HG02938 (cell line): Measurements from ENCODE around the gene GID4.
A peak's percentile ranks its signal among the peaks of the same experiment; 100 is the strongest.

Experiments used
- ATAC-seq: cut with Tn5 transposase; IDR thresholded peaks from one replicate; pipeline ENCODE4 v1.9.1; 2021; ENCODE audit warnings: mild to moderate bottlenecking, moderate library complexity; ENCODE audit not compliant: unreplicated experiment

Gene GID4

DNA sequence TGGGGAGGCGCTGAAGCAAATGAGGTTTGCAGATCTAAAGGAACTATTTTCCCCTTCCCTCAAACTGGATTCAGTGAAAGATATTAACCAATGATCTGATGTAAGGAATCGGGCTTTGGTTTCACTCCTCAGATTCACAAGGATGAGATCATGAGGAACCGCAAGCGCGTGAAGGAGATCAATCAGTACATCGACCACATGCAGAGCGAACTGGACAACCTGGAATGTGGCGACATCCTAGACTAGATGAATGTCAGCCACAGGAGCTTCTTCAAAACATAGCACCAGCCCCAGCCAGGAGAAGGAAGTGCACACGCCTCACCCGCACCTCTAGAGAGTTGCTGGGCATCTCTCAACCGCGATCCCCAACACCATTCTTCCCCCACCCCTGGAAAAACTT, 22.8 kb upstream of the GID4 start:
- ATAC-seq = no peak

DNA sequence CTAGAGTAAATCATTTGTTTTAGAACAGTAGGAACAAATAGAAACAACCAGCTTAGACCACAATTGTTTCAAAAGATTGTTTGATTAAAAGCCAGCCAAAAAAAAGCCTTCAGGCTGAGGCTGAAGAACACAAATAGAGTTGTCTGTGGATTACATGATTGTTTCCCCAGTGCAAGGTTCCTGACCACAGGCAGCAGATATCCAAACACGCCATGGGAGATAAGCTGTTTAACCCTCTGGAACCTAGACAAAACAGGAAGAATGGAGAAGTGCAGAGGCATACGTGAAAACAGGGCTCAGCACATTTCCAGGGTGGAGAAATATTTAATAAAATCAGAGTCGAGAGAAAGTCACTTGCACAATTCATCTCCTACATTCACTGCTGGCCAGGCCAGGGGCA, 21.2 kb upstream of the GID4 start:
- no peak for ATAC-seq

DNA sequence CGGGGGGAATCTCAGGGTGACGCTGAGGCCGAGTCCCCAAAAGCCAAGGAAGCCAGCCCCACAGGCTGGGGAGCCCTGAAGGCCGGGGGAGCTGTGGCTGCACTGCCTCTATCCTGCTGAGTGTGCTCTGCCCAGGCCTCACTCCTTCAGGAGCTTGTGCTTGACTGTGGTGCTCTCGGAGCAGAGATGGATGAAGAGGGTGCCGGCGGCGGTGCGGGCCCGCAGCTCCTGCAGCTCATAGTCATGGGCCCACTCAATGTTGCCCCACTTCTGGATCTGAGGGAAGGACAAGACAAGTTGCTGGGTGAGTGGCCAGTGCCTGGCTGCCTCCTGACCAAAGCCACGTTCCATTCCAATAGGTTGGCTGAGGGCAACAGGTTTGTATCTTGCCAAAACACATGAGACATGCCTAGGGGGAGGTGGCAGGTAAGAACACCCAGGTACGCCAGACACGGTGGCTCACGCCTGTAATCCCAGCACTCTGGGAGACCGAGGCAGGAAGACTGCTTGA, 20.7 kb upstream of the GID4 start:
- ATAC-seq = no peak

DNA sequence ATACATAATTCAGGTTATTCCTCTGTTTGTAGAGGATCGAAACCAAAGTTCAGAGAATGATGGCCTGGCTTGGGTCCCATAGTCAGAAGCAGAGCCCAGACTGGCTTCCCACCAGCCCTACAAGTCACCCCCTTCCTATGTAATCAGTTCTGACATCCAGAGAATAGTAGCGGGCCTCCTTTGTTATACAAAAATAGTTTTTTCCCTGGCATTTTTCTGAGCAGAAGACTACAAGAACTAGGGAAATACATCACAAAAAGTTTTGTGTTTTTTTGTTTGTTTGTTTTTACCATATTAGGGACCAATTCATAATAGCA, 19.4 kb upstream of the GID4 start:
- no peak for ATAC-seq

DNA sequence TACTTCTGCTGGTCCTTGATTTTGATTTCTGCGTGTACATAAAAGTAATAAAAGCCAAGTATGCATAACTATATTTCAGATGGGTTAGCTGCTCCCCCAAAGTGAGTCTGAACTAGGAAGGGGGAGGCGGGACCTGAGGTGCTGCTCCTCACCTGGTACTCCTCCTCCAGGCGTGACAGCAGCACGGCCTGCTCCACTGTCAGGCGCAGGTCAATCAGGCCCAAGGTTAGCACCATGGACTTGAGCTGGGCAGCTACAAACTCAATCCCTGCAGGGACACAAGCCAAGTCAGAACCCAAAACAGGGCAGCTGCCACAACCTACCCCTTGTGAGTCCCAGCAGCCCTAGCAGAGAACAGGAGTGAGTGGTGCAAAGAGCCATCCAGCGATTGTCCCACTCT, 18.2 kb upstream of the GID4 start:
- no peak for ATAC-seq

DNA sequence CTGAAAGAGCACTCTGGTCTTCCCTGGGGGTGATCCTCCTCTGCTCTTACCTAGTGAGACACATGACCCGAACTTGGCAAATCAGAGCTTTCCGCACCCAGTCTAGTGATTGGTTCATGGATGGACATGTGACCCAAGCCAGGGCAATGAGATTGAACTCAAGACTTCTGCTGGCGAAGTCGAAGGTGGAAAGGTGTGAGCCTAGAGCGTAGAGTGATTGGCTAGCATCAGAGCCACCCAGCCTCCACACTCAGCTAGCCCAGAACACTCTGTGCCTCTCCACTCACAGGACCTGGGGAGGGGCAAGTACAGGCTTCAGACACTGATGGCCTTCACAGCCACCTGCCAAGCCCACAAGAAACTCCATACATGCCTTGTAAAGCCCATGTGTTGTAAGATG, 17.8 kb upstream of the GID4 start:
- ATAC-seq = no peak

DNA sequence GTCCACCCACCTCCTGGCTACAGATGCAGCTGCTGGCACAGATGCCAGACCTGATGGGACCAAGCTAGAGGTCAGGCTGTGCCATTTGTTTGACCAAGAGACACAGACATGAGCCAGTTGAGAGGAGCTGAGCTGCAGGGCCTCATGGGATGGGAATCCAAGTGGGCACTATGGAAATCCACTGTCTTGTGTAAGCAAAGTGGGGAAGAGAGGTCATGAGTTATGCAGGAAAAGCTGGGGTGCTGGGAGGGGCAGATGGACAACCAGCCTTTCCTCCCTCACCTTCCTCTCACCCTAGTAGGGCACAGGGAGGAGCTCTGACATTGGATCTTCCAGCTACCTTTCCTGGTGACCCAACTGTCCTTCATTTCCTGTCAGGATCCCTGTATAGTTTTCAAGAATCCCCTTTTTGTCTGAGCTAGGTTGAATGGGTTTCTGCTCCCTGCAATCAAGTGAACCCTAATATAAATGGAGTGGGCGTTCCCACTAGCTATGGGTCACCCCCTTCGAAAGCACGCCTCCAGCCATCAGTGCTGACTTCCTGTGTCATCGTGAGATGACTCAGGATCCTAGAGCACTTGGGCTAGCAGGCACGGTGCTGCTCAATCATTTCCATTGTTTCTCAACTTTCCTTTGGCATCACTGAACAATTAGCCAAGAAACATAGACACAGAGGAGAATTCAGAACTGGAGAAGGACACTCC, 13.8 kb upstream of the GID4 start:
- no peak for ATAC-seq

DNA sequence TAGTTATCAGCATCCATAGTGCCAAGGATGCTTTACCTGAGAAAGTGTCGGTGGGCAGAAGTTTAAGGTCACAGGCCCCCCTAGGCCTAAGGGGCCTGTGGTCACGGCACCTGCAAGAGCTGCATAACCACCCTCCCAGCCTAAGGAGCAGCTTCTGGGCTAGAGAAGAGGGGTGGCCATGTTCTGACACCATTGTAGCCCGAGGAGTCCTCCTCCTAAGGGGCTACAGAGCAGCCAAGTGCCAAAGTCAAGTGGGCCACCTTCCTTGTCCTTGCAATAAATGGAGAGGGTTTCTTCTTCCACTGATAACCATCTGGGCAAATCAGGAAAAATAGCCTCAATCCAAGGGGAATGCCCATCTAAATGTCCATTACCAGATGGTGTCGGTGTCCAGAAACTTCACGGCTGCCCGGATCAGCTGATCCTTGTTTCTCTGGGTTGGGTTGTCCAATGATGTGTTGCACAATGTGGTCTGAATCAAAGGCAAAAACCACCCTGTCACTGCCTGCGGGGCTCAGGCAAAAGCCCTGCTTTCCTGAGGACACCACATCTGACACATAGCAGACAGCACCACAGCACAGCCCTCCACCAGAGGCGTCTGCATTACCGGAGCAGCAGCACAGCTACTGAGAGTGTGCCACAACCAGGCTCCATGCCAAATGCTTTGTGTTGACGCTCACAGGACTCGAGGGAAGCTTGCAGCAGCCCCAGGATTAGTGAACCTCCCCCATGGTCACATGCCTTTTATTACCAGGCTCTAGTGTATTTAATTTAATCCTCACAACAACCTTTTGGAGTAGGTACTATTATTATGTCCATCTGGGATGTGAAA, 13.0 kb upstream of the GID4 start:
- no peak for ATAC-seq

DNA sequence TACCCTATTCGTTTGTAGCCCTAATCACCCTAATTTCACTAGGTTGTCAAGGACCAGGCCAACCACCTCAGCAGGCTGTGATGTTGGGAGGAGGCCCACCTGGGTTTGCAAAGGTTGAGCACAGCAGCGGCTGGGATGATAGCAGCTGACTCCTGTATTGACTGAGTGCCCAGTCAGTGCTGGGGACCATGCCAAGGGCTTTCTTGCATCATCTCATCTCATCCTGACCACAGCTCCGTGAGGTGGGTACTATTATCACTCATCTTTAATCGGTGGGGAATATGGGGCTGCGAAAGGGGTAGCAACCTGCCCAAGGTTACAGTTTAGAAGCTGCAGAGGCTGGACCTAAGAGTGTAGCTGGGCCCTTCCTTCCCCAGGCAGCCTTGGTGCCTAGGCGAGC, 11.9 kb upstream of the GID4 start:
- ATAC-seq = no peak

DNA sequence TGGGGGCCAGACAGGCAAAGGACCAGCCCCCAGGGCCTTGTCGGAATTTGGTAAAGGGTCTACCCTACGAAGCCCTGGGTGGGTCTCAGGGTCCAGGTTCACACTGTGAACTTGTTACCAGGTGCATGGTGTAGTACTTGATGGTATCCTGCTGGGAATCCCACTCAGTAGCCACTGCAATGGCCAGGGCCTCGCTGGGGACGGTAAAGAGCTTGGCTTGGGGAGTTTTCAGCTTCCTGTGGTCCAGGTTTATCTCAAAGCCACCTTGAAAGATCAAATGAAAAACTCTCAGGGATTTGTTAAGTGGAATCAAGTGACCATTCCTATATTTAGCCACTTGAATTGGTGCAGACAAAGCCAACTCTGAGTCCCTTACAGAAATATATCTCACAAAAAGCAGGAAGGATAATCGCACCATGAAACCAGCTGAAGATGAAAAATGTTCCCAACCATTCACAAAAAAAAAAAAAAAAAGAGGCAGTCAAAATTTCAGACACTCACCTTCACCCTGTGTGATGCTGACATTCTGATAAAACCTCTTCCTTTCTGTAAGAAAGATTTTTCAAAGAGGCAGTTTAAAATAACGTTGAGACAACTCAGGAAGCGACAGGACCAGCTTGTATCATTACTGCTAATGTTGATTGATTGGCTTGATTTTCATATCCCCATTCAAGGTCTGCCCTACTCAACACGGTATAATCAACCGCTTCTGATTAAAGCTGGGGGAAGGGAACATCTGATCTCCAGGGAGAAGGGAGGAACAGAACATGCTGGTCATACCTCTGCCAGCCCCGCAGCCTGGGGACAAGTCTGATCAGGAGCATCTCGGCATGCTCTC, 10.9 kb upstream of the GID4 start:
- ATAC-seq = no peak

DNA sequence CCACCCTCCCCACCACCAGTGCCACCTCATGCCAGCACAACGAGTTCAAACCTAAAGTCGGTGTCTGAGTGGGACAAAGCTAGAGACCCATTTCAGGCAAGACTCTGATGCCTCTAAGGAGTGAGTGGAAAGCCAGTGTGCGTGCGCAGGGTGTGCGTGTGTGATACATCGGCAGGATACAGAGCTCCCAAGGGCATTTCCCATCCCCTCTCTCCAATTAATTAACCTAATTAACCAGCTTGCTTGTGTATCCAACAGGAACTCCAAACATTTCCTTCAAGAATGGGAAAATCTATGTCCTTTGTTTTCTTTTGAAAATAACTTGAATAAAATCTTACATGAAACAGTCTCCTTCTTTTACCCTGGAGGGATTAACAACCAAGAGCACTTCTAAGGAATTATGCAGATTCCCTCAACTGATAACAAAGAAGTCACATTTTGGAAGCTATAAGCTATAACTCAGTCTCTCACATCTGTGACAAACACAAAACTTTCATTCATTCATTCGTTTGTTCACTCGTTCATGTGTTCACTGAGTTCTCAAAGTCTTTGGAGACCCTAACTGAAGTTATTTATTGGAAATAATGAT, 10.2 kb upstream of the GID4 start:
- ATAC-seq = no peak

DNA sequence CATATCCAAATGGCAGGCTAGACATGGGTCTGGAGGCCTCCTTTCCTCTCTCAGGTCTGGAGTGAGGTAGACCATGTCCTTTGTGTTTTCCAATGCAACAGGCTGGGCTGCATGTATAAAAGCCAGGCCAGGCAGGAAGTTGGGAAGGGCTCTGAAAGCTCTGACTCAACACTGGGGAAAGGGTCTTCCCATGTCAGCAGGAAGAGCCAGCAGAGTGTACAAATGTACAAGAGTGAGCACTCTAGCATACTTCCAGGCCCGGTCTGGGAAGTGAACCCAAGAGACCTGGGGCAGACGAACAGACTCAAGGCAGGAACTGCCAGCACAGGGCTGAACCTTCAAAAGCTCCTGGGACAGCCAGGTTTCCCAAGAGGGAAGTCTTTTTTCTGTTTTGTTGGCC, 7.3 kb upstream of the GID4 start:
- ATAC-seq = no peak

DNA sequence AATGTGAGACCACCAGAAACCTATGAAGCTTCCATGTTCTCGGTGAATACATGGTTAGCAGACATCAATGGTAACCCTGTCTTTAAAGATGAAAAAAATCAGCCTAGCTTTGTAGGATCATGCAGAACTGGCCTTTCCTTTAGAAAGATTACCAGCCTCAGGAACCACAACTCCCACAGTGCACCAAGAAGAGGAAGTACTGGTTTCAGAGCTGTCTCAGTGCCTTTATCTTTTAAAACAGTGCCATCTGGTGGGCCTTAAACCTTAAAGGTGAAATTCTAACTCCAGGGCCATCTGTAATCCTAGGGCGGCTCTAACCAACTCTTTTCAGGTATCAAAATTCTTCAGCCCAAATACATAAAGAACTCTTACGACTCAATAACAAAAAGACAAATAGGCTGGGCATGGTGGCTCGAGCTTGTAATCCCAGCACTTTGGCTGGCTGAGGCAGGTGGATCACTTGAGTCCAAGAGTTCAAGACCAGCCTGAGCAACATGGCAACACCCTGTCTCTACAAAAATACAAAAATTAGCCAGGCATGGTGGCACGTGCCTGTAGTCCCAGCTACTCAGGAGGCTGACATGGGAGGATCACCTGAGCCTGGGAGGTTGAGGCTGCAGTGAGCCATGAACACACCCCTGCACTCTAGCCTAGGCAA, 5.6 kb upstream of the GID4 start:
- peak; percentile 68 for ATAC-seq

DNA sequence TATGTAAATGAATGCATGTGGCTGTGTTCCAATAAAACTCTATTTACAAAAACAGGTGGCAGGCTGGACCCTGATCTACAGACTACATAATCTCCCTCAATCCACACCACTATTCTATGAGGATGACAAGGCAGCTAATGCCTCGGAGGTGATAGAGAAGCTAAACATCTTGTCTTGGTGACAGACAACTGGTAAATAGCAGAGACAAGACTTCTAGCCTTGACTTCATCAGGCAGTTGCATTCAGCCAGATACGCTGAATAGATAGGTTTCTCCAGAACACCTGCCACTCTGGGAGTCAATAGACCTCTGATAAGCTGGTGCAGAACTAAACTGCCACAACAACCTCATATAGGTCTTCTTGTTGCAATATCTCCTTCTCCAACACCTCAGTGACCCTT, 3.5 kb upstream of the GID4 start:
- no peak for ATAC-seq

DNA sequence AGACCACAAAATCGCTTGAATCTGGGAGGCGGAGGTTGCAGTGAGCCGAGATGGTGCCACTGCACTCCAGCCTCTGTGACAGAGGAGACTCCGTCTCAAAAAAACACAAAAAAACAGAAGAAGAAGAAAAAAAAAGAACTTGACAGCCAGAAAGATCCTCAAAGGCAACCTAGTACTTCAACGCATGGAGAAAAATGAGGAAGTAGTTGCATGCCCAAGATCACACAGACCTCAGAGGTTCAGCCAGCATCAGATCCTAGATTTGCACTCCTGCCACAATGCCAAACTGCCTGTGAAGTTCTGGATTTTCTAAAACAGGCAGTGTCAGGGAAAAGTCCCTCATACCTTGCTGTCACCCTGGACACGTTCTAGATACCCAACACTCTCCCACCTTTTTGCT, 1.7 kb upstream of the GID4 start:
- ATAC-seq = no peak

DNA sequence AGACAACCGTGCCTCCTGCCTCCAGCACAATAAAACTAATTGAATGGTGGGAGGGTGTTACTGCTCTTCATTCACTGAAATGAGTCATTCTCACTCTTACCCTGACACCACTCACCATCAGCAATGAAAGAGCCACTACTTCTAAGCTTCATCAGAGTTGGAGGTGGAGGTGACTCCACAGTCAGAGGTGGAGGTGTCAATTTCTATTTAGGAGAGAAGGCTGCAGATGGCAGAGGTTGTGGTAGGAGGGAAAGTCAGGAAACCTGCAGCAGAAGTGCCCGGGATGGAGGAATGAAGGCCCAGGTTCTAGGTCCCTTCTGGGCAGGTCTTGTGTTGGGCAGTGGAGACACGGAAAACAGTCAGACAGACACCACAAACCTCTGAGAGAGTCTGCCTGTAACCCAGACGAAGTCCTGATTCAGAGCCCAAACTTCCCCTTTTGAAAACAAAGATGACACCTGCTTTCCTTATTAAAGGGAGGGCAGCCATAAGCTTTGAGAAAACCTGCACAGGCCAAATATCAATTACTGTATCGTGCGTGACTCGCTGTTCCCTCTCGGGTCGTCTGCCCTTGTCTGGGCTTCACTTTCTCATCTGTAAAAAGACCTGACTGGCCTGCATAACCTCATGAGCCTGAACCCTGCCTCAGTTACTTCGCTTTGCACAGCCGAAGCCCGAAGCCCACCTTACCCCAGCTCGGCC, 908 bp upstream of the GID4 start:
- peak; percentile 2 for ATAC-seq

DNA sequence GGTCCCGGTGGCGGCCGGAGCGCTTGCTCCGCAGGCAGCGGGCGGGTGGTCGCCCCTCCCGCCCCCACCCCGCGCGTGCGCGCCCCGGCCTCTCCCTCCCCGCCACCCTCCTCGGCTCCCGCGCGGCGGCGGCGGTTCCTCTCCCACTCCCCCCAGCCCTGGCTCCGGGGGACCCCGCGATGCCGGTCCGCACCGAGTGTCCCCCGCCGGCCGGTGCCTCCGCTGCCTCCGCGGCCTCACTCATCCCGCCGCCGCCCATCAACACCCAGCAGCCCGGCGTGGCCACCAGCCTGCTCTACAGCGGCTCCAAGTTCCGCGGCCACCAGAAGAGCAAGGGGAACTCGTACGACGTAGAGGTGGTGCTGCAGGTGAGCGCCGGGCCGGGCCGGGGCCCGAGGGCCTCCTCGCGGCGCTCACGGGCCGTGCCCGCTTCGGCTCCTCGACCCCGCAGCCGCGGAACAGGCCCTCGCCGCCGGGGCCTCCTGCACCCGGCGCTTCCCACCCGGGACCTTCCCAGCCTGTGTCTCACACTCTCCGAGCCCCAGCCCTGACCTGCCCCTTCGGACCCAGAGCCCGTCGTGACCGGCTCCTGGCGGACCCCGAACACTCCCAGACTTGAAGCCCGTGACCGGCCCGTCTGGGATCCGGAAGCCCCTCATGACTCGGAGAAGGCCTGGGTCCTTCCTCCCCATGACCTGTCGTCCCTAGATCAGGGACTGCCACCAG, 490 bp downstream of the GID4 start:
- ATAC-seq = peak; percentile 21

DNA sequence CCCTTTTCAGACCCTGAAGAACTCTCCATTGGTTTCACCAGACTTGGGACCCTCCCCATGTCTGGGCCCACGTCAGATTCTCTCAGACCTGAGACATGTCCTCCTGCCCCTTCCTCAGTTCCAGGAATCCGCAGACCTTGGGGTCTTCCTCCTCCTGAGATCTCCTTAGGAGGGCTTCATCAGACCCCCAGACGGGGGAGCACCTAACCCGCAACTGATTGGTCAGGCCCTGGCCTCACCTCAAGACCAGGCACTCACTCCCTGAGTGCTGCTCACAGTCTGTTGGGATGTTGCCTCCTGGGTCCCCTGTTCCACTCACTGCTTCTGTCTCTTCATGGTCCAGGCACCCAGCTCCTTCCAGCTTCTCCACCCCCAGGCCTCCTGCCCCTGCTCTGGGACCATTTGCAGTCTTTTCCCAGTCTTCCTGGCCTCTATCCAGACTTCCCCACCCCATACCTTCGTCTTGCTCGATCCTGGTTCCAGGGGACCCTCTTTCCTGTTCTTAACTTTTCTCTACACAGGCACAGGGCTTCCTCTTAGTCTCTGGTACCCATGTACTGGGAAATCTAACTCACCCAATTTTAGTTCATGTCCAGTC, 1.2 kb downstream of the GID4 start:
- ATAC-seq = no peak

DNA sequence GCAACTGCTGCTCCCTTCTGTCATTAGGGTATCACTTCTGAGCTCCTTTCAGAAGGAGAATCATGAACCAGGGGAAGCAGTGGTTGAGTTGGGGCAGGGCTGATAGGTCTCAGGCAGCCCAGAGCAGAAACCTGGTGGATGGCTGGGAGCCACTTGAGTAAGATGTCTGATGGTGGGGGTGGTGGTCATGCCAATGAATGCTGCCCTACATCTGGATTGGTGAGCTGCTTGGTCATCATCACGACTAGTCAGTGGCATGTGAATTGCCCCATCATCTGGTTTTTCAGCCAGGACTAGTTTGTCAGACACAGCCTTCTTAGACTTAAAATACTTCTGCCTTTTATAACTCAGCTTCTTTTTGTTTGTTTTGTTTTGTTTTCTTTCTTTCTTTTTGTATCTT, 2.6 kb downstream of the GID4 start:
- ATAC-seq = no peak
